Measurements from ENCODE around the gene SLC28A2.
"Not testable (repeated sequence)": the region's sequence is repeated elsewhere in the genome, so short reads cannot be mapped to it uniquely, and the experiment has no call there.

The SLC28A2 gene

DNA sequence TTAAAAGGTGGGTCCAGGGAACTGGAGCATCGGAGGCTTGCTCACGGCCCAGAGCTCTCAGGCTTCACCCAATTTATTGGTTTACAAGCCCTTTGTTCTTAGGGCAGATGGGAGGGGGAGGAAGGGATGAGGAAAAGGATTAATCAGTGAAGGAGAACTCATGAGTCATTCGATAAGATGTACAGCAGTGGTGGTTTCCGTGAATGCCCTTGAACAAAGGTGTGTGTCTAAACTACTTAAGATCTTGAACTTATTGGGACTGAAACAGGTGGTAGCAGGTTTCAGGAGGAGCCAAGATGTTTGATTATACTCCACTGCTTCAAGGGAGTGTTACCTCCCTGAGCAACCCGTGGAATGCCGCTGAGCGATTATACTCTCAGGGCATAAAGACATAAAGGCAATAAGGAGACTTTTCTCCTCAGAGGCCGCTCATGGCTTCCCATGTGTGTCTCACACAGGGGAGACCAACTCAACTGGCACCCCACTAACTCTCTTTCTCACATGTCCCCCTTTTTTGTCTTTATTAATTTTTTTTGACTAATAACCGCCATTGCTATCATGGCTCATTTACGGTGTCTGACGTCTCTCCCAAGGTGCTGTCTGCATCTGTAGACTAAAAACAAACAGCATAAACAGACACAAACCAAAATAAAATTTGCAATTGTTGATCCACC is 17.3 kb upstream of the SLC28A2 start:
- DNase-seq (ENCODE audit: low spot score in 2 of 2), result no peak
- Histone ChIP-seq H3K4me1 (no peaks in the 10 kb centered on the region), H3K36me3 (replicated peaks) (no peaks in the 10 kb centered on the region), H3K4me3 (no peak overlapping the region), H3K27me3 (ENCODE audit: low read depth) (no peaks in the 10 kb centered on the region), H3K9me3 (no peaks in the 10 kb centered on the region)
- in situ Hi-C loops (cut with MboI; ENCODE audit: low sequenced_read_pairs), result no loop called here

DNA sequence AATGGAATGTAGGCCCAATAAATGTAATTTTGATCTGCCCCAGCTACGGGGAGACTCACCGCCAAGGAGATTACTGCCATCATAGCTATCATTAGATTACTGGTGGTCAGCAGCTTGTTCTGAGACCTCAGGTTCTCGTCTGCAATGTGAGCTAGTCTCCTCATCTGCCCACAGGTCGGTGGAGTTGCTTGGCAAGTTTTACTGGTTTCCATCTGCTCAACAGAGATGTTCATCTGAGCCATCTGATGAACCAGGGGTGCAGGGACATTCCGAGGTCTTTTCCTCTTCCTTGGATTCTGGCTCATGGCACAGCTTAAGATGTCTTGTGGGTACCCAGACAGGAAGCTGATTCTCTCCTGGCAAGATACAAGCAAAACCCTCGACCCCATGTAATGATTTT is 15.2 kb upstream of the SLC28A2 start:
- H3K27me3 ChIP-seq (ENCODE audit: low read depth); H3K4me1 ChIP-seq; H3K36me3 ChIP-seq (replicated peaks); DNase-seq (ENCODE audit: low spot score in 2 of 2); H3K4me3 ChIP-seq; H3K9me3 ChIP-seq; in situ Hi-C loops (cut with MboI; ENCODE audit: low sequenced_read_pairs): not testable (repeated sequence)

DNA sequence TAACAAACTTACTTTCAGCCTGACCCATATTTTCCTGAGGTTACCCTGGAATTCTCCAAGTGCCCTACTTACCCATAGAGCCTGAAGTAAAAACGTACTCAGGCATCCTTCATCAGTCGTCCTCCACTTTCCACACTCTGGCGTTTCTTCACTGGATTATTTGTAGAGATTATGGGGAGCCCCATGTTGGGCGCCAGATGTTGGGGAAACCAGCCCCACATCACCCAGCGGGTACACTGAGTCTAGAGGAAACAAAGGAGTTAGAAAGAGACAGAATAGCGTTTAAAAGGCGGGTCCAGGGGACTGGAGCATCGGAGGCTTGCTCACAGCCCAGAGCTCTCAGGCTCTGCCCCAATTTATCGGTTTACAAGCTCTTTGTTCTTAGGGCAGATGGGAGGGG is 9.7 kb upstream of the SLC28A2 start:
- in situ Hi-C loops (cut with MboI; ENCODE audit: low sequenced_read_pairs), result no loop called here
- Histone ChIP-seq H3K4me1 (no peaks in the 10 kb centered on the region), H3K9me3 (peaks cover 9% of the 10 kb centered on the region), H3K36me3 (replicated peaks) (no peaks in the 10 kb centered on the region), H3K27me3 (ENCODE audit: low read depth) (no peaks in the 10 kb centered on the region), H3K4me3 (no peak overlapping the region)
- DNase-seq (ENCODE audit: low spot score in 2 of 2), result peak in 1 of 2 experiments; percentile 17

DNA sequence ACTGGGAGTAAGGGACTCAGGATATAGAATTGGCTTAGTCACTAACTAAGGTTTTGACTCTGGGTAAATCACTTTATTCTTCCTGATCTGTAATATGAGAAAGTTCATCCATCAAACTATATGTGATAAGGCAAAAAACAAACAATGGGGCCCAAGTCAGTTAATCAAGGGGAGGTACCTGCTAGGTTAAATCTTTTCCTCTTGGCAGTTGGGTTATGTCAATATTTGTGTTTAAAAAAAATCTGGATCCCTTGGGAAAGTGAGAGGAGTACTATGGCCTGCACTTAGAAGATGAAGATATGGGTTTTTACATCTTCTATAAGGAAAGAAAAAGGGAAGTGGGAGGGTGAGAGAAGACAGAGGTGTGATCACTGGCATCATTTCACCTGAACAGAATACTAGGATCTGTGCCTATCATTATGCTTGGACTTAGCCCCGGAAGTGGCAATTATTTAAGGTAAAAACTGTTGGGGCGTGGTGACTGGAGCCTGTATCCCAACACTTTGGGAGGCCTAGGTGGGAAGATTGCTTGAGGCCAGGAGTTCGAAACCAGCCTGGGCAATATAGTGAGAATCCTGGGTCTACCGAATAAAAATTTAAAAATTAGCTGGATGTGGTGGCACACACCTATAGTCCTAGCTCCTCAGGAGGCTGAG is 2.8 kb upstream of the SLC28A2 start:
- no peaks in the 10 kb centered on the region for H3K9me3 ChIP-seq
- DNase-seq (ENCODE audit: low spot score in 2 of 2), result no peak
- in situ Hi-C loops (cut with MboI; ENCODE audit: low sequenced_read_pairs), result no loop called here

DNA sequence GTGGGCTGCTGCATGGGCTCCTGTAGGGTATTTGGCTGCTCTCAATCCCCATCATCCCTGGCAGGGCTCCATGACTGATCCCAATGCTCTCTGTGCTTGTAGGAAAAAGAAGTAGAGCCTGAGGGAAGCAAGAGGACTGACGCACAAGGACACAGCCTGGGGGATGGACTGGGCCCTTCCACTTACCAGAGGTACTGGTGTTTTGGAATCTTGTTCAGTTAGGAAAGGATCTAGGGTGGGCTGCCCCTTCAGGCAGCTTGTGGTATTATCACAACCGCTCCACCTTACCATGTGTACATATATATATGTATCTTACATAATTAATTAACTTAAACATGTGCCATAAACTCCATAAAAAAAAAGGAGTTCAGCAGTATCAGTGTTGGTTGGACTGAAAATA is 1.3 kb downstream of the SLC28A2 start:
- no peaks in the 10 kb centered on the region for H3K4me1 ChIP-seq
- no peaks in the 10 kb centered on the region for H3K9me3 ChIP-seq
- no peak overlapping the region for H3K4me3 ChIP-seq
- in situ Hi-C loops (cut with MboI; ENCODE audit: low sequenced_read_pairs), result no loop called here
- H3K36me3 ChIP-seq (replicated peaks), result no peaks in the 10 kb centered on the region
- DNase-seq (ENCODE audit: low spot score in 2 of 2), result peak in 1 of 2 experiments; percentile 18
- H3K27me3 ChIP-seq (ENCODE audit: low read depth), result no peaks in the 10 kb centered on the region

More for the DNA sequence above, 2.8 kb upstream of the SLC28A2 start:
- Histone ChIP-seq H3K4me3 (no peak overlapping the region), H3K4me1 (no peaks in the 10 kb centered on the region), H3K36me3 (replicated peaks) (no peaks in the 10 kb centered on the region), H3K27me3 (ENCODE audit: low read depth) (no peaks in the 10 kb centered on the region)

DNA sequence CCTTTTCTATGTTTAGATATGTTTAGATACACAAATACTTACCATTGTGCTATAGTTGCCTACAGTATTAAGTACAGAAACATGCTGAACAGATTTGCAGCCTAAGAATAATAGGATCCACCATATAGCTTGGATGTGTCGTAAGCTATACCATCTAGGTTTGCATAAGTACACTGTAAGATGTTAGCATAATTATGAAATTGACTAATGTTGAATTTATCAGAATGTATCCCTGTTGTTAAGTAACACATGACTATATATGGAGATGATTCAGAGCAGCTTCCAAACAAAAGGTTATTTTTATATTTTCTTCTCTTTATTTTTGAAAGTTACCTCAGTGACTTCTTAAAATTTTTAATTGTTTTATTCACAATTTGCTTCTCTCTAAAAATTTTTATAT is 2.4 kb downstream of the SLC28A2 start:
- Histone ChIP-seq H3K4me1 (no peaks in the 10 kb centered on the region), H3K36me3 (replicated peaks) (no peaks in the 10 kb centered on the region), H3K4me3 (no peak overlapping the region), H3K9me3 (no peaks in the 10 kb centered on the region), H3K27me3 (ENCODE audit: low read depth) (no peaks in the 10 kb centered on the region)
- no peak for DNase-seq (ENCODE audit: low spot score in 2 of 2)
- in situ Hi-C loops (cut with MboI; ENCODE audit: low sequenced_read_pairs), result no loop called here

DNA sequence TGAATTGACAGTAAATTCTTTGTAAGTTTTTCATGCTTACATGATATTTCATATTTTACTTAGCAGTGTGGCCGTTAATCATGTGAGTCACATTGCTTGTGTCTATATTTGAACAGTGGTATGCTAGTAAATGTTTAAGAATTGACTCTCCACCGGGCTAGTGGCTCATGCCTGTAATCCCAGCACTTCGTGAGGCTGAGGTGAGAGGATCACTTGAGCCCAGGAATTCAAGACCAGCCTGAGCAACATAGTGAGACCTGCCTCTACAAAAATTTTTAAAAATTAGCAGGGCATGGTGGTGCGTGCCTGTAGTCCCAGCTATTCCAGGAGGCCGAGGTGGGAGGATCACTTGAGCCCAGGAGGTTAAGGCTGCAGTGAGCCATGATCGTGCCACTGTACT is 2.8 kb downstream of the SLC28A2 start:
- H3K9me3 ChIP-seq; DNase-seq (ENCODE audit: low spot score in 2 of 2); H3K4me1 ChIP-seq; H3K36me3 ChIP-seq (replicated peaks); H3K4me3 ChIP-seq; in situ Hi-C loops (cut with MboI; ENCODE audit: low sequenced_read_pairs); H3K27me3 ChIP-seq (ENCODE audit: low read depth): not testable (repeated sequence)

DNA sequence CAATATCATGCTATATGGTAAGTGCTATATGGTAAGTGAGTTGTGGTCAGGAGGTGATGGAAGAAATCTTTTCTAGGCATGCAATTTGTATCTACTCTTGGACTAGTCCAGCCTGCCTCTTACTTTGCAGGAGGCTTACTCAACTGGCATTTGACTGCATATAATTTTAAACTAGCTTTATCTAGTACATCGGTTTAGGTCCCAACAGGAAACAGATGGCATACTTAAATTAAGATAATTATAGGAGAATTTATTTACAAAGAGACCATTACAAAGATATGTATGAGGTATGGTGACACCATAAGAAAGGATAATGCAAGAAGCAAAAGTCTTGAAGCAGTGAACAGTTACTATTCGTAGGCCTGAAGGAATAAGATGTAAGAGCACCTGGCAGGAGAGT is 7.8 kb downstream of the SLC28A2 start:
- Histone ChIP-seq H3K4me3 (no peak overlapping the region), H3K9me3 (no peaks in the 10 kb centered on the region), H3K36me3 (replicated peaks) (no peaks in the 10 kb centered on the region), H3K27me3 (ENCODE audit: low read depth) (no peaks in the 10 kb centered on the region), H3K4me1 (no peaks in the 10 kb centered on the region)
- no peak for DNase-seq (ENCODE audit: low spot score in 2 of 2)
- in situ Hi-C loops (cut with MboI; ENCODE audit: low sequenced_read_pairs), result no loop called here

DNA sequence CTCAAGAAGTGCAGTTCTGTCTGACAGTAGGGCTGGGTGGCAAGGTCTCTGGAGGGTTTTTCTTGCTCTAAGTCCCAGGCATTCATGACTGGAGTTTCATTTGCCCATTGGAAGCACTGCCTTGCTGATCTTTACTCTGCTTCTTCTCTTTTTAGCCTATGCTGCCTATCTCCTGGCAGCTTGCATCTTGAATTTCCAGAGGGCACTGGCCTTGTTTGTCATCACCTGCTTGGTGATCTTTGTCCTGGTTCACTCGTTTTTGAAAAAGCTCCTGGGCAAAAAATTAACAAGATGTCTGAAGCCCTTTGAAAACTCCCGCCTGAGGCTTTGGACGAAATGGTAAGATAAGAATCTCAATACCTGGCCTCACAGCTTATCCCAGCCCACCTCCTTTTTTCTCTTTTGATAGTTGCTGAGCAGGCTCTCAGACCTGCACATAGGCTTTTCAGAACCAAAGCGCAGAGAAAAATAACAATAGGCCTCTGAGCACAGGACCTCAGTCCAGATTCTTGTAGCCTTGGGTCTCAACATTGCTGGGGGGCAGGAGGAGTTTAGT is 10.9 kb downstream of the SLC28A2 start:
- Histone ChIP-seq H3K9me3 (no peaks in the 10 kb centered on the region), H3K36me3 (replicated peaks) (no peaks in the 10 kb centered on the region), H3K27me3 (ENCODE audit: low read depth) (no peaks in the 10 kb centered on the region), H3K4me1 (no peaks in the 10 kb centered on the region), H3K4me3 (no peak overlapping the region)
- no peak for DNase-seq (ENCODE audit: low spot score in 2 of 2)
- in situ Hi-C loops (cut with MboI; ENCODE audit: low sequenced_read_pairs), result no loop called here

DNA sequence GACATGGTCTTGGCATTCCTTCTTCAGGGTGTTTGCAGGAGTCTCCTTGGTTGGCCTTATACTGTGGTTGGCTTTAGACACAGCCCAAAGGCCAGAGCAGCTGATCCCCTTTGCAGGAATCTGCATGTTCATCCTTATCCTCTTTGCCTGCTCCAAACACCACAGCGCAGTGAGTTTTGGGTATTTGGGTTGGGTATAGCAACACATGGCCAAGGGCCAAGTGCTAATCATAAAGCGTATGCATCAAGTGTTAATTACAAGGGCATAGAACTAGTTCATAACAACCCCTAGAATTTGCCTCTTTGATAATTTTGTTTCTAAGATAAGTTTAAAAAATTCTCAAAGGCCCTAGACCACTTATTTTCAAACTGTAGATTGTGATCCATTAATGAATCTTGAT is 11.8 kb downstream of the SLC28A2 start:
- Histone ChIP-seq H3K9me3 (no peaks in the 10 kb centered on the region), H3K27me3 (ENCODE audit: low read depth) (no peaks in the 10 kb centered on the region), H3K4me3 (no peak overlapping the region), H3K4me1 (no peaks in the 10 kb centered on the region), H3K36me3 (replicated peaks) (no peaks in the 10 kb centered on the region)
- DNase-seq (ENCODE audit: low spot score in 2 of 2), result no peak
- in situ Hi-C loops (cut with MboI; ENCODE audit: low sequenced_read_pairs), result no loop called here

DNA sequence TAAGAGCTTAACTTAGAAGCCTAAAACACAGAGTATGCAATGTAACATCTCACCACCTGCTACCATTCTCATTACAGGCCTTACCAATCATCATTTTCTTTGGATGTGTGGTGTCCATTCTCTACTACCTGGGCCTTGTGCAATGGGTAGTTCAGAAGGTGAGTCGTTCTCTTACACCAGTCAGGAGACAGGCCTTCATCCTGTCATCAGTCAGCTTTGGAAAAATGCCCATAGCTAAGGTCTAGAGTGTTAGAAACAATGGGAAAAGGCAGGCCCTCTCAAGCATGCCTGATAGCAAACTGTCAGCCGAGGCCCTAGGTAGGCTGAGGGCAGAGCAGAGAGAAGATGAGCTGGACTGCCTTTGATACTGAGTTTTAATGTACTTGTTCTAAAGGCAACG is 13.5 kb downstream of the SLC28A2 start:
- Histone ChIP-seq H3K36me3 (replicated peaks) (no peaks in the 10 kb centered on the region), H3K4me3 (no peak overlapping the region), H3K27me3 (ENCODE audit: low read depth) (no peaks in the 10 kb centered on the region), H3K9me3 (no peaks in the 10 kb centered on the region), H3K4me1 (no peaks in the 10 kb centered on the region)
- no peak for DNase-seq (ENCODE audit: low spot score in 2 of 2)
- in situ Hi-C loops (cut with MboI; ENCODE audit: low sequenced_read_pairs), result no loop called here

DNA sequence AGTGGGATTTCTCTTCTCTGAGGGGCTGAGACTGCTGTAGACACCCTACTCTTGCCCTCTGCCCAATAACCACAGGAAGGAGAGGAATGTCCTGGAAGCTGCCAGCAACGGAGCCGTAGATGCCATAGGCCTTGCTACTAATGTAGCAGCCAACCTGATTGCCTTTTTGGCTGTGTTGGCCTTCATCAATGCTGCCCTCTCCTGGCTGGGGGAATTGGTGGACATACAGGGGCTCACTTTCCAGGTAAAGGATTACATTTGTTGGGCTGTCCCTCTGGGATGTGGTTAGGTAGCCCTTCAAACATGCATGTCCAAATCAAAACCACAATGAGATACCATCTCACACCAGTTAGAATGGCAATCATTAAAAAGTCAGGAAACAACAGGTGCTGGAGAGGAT is 16.1 kb downstream of the SLC28A2 start:
- Histone ChIP-seq H3K4me3 (no peak overlapping the region), H3K9me3 (no peaks in the 10 kb centered on the region), H3K4me1 (no peaks in the 10 kb centered on the region), H3K36me3 (replicated peaks) (no peaks in the 10 kb centered on the region), H3K27me3 (ENCODE audit: low read depth) (no peaks in the 10 kb centered on the region)
- no peak for DNase-seq (ENCODE audit: low spot score in 2 of 2)
- in situ Hi-C loops (cut with MboI; ENCODE audit: low sequenced_read_pairs), result no loop called here

DNA sequence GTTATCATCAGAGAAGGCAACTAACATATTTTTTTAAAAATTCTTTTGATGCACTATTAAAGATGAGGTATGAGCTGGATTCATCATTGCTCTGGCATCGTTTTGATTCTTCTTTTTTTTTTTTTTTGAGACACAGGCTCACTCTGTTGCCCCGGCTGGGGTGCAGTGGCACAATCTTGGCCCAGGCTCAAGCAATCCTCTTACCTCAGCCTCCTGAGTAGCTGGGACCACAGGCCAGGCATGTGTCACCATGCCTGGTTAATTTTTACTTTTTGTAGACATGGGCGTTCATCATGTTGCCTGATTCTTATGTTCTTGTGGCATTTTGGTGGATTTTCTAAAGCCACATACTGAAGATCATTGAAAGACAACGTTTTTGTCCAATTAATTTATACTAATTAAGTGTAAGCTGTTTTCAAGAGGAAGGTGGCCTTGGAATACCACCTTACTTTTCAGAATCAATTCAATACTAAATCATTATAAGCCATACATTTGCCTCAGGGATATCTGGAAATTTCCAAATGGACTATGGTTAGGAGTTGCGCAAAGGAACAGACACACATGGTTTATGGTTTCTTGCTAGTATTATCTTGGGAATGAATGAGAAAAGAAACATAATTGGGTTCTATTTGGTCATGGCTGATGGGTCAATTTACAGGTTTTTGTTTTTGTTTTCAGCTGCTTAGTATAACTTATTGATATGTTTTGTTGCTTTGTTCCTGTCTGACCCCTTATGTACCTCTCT is 22.8 kb downstream of the SLC28A2 start:
- H3K4me1 ChIP-seq, result peaks cover 4% of the 10 kb centered on the region
- no peaks in the 10 kb centered on the region; the same call in 1 of the 2 replicates for H3K9me3 ChIP-seq
- no peaks in the 10 kb centered on the region for H3K36me3 ChIP-seq (replicated peaks)
- no peaks in the 10 kb centered on the region for H3K27me3 ChIP-seq (ENCODE audit: low read depth)
- in situ Hi-C loops (cut with MboI; ENCODE audit: low sequenced_read_pairs), result no loop called here
- DNase-seq (ENCODE audit: low spot score in 2 of 2), result no peak
- no peak overlapping the region for H3K4me3 ChIP-seq

DNA sequence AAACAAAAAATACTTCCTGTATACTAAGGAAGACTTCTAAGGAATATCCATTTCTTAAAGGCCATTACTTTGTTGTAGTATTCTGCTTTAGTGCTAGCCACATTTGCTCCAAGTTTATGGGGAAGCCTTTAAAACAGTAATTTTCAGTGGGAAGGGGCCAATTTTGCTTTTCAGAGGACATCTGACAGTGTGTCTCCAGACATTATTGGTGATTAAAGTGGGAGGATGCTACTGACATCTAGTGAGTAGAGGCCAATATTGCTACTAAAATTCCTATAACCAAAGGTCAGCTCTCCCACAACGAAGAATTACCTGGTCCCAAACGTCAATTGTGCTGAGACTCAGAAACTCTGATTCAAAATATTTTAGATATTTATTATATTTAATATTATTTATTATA is 24.8 kb downstream of the SLC28A2 start:
- in situ Hi-C loops (cut with MboI; ENCODE audit: low sequenced_read_pairs), result no loop called here
- H3K4me1 ChIP-seq, result peaks cover 4% of the 10 kb centered on the region
- H3K27me3 ChIP-seq (ENCODE audit: low read depth), result no peaks in the 10 kb centered on the region
- peak in 1 of 2 experiments; percentile 42 for DNase-seq (ENCODE audit: low spot score in 2 of 2)
- H3K9me3 ChIP-seq, result no peaks in the 10 kb centered on the region; the same call in 1 of the 2 replicates
- no peaks in the 10 kb centered on the region for H3K36me3 ChIP-seq (replicated peaks)
- H3K4me3 ChIP-seq, result no peak overlapping the region
